HG03558 (cell line): ENCODE measurements around the gene FHIT.
"Not testable (repeated sequence)": the region's sequence is repeated elsewhere in the genome, so short reads cannot be mapped to it uniquely, and the experiment has no call there.

Experiments
- ATAC-seq: cut with Tn5 transposase; IDR thresholded peaks from one replicate; pipeline ENCODE4 v1.9.1; 2021; ENCODE audit warnings: moderate number of reproducible peaks; ENCODE audit not compliant: unreplicated experiment; ENCODE audit errors: extremely low read depth

Gene FHIT

GRCh38 chr3:61231693-61232092 lies 19.6 kb downstream of the FHIT start:
- ATAC-seq, result no peak

DNA sequence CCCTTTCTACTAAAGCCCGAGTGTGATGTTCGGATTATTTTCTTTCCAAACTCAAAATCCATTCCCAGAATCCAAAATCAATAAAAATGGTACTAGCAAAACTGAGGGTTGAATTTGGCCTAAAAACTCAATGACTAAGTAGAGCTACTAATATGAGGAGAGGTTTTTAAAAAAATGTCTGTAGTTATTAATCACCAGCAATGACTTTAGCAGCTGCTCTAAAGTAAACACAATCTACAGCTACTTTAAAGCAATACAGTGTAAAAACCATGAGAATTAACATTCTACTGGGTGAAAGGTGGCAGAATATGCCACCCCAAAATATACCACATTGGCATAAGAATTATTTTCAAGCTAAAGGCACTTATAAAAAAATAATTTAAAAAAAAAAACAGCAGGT lies 23.5 kb downstream of the FHIT start:
- ATAC-seq, result no peak

DNA sequence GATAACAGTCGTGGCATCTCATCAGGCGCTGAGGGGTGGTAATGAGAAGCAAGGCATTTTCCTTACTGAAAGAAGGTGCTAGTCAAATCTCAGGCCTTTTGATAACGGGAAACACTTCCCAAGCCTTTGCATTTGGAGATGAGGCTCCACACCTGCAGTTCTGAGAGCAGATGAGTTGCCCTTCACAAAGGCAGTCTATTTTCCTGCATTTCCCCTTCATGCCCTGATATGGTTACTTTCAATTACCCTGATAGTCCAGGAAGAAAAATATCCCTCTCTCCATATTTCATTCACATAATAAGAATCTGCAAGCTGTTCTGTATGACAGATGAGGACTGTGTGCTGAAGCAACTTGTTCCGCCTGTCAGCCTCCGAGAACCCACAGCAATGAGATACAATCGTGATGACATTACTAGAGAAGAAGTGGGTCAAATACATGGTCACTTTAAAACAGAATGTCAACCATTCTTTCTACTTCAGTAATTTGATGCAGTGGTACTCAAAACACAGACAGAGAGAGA lies 25.0 kb downstream of the FHIT start:
- ATAC-seq, result no peak

GRCh38 chr3:61224823-61225222 lies 26.4 kb downstream of the FHIT start:
- ATAC-seq, result no peak

DNA sequence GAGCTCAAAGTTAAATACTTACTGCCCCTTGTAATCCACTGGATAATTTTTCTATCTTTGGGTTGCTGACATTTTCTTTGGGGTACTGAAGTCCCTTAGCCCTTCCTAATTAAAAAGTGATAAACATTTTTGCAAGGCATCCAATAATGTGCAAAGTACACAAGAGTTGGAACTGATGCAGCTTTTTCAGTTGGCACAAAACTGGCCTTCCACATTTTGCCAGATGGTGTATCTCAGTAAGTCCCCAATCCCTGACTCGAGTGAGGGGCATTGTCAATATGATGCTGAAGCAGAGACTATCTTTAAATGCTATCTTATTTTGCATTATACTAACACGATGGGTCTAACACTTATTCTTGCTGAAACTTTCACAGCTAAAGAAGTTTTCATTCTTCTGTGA lies 27.8 kb downstream of the FHIT start:
- ATAC-seq, result no peak

DNA sequence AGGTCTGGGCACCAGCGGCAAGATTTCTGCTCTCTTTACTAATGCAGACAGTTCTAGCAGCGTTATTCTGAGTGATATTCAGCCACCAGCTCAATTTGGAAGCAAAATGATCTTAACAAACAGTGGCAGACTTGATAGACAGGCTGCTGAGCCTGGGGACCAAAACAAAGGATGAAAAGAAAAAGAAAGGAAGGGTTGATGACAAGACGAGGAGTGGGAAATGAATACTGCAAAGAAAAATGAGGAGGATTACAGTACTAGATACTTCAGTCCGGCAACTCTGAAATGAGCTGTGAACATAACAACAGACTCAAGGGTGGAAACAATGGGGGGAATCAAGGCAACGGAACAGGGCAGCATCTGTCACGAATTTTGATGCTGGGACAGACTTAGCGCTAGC lies 28.8 kb downstream of the FHIT start:
- ATAC-seq, result no peak

DNA sequence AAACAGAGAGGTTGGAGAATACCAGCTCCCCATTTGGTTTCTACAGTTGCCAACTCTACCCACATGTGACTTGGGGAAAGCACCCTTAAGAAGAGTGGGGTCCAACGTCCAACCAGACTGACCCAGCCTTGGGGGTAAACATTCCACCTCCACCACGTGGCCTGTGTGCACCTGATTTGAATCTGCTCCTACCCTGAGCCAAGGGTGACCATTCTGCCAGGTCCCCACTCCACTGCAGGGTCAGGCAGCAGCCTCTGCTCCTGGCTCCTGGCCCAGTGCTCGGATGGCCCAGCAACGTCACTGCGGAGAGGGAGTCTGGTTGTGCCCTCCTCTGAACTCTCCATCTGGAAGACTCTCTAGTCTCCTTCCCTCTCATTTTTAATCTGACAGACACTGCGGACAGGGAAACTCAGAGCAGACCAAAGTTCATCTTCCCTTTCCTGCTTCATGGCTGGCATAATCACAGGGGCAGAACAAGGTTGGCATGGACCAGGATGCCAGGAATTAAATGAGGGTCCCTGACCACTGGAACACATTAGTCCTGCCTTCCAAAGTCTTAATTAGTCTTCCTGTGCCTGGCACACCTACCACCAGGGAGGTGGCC lies 29.4 kb downstream of the FHIT start:
- no peak for ATAC-seq

GRCh38 chr3:61218504-61218903 lies 32.7 kb downstream of the FHIT start:
- ATAC-seq, result no peak

DNA sequence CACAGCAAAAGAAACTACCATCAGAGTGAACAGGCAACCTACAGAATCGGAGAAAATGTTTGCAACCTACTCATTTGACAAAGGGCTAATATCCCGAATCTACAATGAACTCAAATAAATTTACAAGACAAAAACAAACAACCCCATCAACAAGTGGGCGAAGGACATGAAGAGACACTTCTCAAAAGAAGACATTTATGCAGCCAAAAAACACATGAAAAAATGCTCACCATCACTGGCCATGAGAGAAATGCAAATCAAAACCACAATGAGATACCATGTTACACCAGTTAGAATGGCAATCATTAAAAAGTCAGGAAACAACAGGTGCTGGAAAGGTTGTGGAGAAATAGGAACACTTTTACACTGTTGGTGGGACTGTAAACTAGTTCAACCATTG lies 35.1 kb downstream of the FHIT start:
- ATAC-seq, result not testable (repeated sequence)

- no peak for ATAC-seq
Measured at GRCh38 chr3:61202086-61202485, 49.2 kb downstream of the FHIT start.

DNA sequence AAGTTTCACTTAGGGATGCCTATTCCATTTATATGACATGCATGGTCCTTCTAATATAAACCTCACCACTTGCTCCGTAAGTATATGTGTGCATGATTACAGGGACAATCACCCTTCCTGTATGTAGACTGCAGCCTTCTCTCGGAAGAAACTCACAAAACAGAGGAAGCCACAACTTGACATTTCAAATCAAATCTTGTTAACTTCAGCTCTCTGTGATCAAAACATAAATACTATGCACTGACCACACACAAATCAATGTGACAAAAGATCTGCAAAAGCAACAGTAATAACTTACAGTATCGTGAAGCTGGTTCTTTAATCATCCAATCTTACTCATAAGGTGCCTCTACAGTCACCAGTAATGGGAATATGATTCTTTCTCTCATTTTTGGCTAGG lies 50.2 kb downstream of the FHIT start:
- ATAC-seq, result no peak

DNA sequence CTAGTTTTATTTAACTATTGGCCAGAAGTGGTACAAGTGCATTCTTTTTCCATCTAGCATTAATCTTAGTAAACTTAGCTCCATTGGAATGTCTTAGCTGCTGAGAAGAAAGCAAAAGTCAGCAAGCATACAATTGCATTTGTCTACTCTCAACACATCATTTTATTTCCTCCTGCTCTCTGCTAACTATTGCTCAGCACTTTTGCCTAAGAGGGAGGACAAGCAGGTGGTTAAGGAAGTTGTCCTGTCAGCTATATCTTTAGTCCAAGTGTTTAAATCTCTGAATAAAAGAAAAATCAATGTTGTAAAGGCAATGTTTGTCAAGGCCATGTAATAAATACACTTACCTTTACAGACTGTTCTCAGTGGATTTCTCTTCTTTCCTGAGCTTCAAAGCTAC lies 51.0 kb downstream of the FHIT start:
- ATAC-seq, result no peak

- ATAC-seq, result no peak
Measured at GRCh38 chr3:61199843-61200242, 51.4 kb downstream of the FHIT start.

- no peak for ATAC-seq
Measured at GRCh38 chr3:61194892-61195538, 56.2 kb downstream of the FHIT start.

GRCh38 chr3:61192222-61192621 lies 59.0 kb downstream of the FHIT start:
- ATAC-seq, result no peak

GRCh38 chr3:61190205-61190604 lies 61.0 kb downstream of the FHIT start:
- ATAC-seq, result not testable (repeated sequence)

- ATAC-seq, result no peak
Measured at GRCh38 chr3:61186030-61186429, 65.2 kb downstream of the FHIT start.

DNA sequence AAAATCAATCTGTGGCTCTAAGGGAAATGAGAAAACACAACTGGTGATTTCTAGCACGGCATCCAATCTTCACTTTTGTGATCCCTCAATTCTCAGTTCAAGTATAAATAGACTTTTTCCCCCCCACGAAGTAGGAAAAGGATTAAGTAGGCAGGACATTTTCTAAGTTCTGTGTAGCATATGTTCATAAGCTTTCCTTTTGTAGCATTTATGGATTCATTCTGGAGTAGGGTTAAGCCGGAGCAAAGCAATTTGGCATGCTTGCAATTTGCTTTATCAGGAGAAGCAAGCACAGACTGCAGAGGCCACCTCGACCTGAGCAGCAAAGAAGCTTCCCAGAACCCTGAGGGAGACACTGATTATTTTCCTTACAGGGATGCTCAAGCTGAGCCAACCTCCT lies 66.3 kb downstream of the FHIT start:
- ATAC-seq, result no peak

DNA sequence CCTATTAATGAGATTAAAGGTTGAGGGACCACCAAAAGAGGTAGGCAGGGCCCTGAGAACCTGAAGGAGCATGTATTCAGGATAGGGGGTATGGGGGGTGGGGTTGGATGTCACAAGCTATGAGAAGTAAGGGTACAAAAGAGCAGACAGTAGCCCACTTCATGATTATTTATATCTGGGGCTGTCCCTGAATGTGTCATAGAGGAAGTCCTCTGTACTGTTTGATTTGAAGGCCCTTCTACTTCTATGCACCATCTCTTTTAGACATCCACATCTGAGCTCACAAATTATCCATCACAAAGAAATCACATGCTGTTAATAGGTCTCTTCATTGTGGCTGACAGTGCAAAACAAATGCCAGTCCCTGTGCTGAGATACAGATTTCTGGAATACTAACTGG lies 68.6 kb downstream of the FHIT start:
- peak; percentile 30 for ATAC-seq

GRCh38 chr3:61181874-61182273 lies 69.4 kb downstream of the FHIT start:
- peak; percentile 94 for ATAC-seq

DNA sequence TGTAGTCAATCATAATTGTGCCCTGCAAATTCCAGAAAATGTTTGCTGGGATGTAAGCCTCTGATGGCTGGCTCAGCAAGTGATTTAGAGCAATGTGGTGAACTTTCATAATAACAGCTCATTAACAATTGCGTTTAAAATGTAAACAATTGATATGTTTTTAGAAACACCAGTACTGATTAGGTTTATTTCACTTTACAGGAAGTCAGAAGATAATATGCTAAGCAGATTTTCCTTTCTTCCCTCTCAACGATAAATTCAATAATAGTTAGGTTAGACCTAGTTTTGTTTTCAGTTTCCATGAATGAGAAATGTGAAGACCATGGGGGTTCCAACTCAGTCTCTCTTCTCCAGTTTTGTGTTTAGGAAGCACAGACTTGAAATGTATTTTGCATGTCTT lies 71.0 kb downstream of the FHIT start:
- no peak for ATAC-seq

DNA sequence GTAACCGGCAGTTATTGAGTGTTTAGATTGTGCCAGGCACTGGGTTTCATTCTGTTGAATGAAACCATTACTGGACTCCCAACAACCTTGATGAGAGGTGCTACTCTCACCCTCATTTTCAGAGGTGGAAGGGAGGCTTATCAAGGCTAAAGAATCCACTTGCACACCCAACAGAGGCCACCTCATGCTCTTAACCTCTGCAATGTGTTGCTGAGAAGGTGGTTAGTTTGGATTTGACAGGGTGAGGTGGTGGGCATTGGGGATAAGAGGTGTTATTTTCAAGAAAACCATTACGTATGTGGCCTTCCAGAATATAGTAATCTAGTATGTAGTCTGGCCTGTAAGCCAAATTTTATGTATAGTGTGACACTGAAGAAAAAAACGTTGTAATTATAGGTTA lies 73.1 kb downstream of the FHIT start:
- ATAC-seq, result no peak
